ENCODE data around the gene UFM1.

Gene UFM1

DNA sequence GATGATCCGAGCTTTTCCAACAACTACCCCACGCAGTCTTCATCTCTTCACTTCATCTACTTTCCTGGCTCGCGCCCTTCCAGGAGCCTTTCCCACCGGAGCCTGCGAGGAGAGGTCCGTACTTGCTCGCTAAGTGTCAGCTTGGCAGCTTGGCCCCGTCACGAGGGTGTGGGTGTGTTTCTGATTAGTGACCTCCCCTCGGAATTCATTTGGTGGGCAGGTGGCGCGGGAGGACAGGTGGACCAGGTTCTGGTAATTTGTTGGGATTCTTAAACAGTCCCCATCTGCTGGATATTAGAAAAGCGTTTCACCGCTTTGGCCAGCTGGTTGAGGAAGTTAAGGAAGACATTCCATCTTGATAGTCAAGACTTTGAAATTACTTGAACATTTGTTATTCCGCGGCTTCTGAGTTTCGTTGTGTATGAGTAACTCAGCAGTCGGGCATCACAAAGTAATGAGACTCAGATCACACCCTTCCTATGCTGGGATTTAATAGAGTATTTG, 515 bp downstream of the UFM1 start:
- TF ChIP-seq GATA2 (IDR thresholded peaks at IDR 0.05; ENCODE audit: low read depth, low read length): no peak
- no peak for TF ChIP-seq GATA3 (IDR thresholded peaks at IDR 0.05; ENCODE audit: low read depth, low read length)

DNA sequence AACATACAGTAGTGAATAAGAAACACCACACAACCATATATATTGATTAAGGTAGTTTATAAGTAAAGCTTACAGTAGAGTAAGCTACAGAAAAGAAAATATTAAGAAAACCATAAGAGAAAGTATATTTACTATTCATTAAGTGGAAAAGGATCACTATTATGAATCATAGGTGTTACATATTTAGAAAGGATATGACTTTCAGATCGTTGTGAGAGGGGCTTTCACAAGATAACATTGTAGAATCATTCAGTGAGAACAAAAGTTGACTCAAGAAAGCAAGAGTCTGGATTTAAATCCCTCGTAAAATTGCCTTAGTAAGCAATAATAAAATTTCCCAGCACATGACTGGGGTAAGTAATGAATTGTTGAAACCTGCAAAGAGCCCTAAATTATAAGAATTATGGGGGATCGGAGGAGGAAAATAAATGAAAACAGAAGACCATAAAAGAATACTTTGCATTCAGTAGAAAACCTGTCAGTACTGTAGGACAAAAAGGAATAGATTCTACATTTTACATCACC, 6.0 kb downstream of the UFM1 start:
- no peak for TF ChIP-seq GATA2 (IDR thresholded peaks at IDR 0.05; ENCODE audit: low read depth, low read length)
- no peak for TF ChIP-seq GATA3 (IDR thresholded peaks at IDR 0.05; ENCODE audit: low read depth, low read length)

DNA sequence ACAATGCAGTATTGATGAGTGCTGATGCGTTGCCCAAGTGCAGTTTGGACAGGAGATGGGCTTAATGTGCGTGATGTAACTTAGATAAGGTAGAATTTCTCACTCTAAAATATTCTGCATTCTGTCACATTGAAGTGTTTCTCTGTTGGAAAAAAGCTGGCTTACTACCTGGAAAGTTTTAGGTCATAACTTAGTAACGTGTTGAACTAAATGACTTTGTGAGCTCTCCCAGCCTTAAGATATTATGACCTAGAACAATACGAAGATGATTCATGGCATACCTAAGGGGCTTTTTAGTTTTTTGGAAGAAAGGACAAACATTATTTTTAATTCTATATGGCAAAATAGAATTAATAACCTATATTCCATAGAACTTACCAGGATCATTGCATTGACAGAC, 9.0 kb downstream of the UFM1 start:
- no peak for TF ChIP-seq GATA2 (IDR thresholded peaks at IDR 0.05; ENCODE audit: low read depth, low read length)
- no peak for TF ChIP-seq GATA3 (IDR thresholded peaks at IDR 0.05; ENCODE audit: low read depth, low read length)

DNA sequence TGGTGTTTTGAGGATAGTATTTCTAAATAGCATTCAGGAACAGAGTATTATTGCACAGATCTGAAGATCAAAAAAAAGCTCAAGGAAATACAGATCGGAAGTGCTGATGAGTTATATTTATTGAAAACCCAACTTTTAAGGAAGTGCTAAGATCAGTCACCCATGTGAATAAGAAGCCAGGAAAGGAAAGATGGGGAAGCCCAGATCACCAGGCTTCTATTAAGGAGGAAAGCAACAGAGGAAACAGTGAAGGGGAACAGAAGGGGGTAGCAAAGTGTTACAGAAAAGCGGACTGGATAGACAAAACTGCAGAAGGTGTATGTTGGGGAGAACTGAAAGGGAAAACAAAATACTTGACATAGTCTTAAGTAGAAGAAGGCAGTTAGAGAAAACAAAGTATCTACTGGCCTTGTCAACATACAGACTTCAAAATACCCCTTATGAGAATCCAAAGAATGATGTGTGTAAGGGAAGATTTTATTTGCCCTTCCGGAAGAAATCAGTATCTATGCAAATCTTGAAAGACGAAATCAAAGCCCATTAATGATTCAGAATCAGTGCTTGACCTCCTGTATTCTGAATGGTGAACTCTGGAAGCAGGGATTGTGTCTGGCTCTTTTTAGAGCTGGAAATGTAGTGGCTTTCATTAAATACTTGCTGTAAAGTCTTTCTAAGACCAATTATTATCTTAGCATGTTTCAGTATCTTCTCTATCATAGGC, 12.1 kb downstream of the UFM1 start:
- no peak for TF ChIP-seq GATA2 (IDR thresholded peaks at IDR 0.05; ENCODE audit: low read depth, low read length)
- TF ChIP-seq GATA3 (IDR thresholded peaks at IDR 0.05; ENCODE audit: low read depth, low read length): no peak

DNA sequence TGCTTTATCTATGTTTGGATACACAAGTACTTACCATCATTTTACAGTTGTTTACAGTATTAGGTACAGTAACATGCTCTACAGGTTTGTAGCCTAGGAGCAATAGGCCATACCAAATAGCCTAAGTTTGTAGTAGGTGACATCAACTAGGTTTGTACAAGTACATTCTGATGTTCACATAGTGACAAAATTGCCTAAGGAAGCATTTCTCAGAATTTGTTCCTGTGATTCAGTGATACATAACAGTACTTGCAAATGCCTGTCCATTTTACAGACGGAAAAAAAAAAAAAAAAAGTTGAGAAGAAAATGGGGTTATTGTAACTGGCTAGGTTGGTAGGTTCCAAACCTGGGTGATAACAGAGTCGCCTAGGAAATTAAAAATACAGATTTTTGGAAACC, 13.6 kb downstream of the UFM1 start:
- no peak for TF ChIP-seq GATA3 (IDR thresholded peaks at IDR 0.05; ENCODE audit: low read depth, low read length)
- no peak for TF ChIP-seq GATA2 (IDR thresholded peaks at IDR 0.05; ENCODE audit: low read depth, low read length)

DNA sequence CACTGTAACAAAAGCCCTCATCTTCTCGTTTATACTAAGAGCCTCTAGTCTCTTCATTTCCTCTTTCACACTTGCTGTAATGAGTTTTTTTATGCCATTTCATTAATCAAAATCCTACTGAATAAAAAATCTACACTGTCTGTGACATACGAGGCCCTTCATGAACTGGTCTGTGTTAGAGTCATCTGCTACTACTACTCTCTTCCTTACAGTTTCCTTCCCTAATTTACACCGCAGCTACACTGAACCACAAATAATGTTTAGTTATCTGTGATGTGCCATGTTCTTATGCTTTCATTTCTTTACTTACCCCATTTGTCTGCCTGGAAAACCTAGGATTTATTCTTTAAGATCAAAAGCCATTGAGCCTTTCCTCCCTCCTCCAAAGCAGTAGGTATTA, 16.0 kb downstream of the UFM1 start:
- TF ChIP-seq GATA3 (IDR thresholded peaks at IDR 0.05; ENCODE audit: low read depth, low read length) (no peak), GATA2 (IDR thresholded peaks at IDR 0.05; ENCODE audit: low read depth, low read length) (no peak)

DNA sequence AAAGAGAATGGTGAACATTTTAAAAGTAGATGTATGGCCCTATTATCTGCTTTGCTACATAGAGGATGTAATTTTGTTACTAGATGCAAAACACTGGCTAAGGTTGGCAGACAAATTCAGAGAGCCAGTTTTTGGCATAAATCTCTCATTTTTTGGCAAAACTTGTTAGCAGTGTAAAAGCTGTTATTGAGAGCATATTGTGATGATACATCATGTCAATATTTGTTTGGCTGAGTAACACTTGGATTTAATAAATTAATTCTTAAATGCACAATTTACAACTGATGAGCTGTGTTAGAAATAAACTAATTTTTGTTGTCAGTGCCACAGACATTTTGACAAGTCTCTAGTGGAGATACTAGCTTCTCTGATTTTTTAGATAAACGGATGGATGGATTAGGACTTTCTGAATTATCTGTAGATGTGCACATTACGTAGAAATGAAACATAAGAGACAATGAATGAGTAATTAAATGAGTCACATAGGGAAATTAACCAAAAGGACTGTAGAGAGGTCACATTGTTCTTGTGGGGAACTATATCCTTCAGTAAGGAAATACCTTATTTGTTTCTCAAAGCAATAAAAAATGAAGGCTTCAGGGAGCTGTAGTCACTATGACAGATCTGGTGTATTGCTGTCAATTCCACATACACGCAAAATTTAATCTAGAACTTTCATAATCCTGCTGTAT, 17.4 kb downstream of the UFM1 start:
- TF ChIP-seq GATA2 (IDR thresholded peaks at IDR 0.05; ENCODE audit: low read depth, low read length) (no peak), GATA3 (IDR thresholded peaks at IDR 0.05; ENCODE audit: low read depth, low read length) (no peak)

DNA sequence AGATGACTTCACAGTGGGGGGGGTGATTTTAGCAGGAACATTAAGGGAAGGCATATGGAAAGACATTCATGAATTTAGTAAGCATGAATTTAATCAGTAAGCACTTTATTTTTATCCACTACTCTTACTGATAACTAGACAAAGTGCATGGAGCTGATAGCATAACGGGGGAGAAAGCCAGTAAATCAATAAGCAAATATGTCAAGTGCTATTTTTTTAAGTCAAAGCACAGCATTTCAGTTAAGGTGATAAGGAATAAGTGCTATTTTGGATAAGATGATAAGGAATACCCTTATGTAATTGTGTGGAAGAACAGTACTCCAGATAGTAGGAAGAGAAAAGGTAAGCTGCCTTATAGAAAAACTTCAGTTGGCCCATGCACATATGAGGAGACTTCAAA, 19.4 kb downstream of the UFM1 start:
- no peak for TF ChIP-seq GATA2 (IDR thresholded peaks at IDR 0.05; ENCODE audit: low read depth, low read length)
- TF ChIP-seq GATA3 (IDR thresholded peaks at IDR 0.05; ENCODE audit: low read depth, low read length): no peak

DNA sequence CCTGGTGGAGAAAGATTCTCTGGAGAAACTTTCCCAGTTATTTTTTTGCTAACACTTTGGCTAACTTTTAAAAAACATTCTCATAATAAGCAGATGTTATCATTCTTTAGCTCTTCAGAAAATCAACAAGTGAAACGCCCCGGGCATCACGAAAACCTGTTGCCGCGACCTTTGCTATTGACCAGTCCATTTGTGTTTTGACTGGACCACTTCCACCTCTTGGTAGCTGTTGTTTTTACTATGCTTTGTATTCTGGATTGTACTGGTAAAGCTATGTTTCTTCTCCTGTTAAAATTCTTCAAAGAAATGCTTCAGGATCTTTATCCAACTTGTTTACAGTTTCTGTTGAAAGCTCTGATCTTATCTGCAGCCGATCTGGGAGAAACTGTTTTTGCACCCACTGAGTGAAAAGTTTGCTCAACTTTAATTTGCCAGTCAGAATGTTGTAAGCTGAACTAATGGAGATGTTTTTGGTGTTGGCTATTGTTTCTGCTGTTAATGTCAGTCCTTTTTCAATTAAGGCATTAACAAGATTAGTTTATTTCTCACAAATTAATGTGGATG, 23.3 kb downstream of the UFM1 start:
- TF ChIP-seq GATA3 (IDR thresholded peaks at IDR 0.05; ENCODE audit: low read depth, low read length) (no peak), GATA2 (IDR thresholded peaks at IDR 0.05; ENCODE audit: low read depth, low read length) (no peak)

DNA sequence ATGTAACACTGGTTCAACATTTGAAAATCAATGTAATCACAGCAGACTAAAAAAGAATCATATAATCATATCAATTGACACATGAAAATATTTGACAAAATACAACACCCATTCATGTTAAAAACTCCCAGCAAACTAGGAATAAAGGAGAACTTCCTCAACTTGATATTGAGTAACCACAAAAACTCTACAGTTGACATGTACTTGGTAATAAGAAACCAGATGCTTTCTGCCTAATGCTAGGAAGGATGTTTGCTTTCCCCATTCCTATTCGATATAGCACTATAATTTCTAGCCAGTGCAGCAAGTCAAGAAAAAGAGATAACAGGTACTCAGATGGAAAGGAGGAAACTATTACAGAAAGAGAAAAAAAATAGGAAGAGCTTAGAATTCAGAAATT, 26.9 kb downstream of the UFM1 start:
- no peak for TF ChIP-seq GATA3 (IDR thresholded peaks at IDR 0.05; ENCODE audit: low read depth, low read length)
- TF ChIP-seq GATA2 (IDR thresholded peaks at IDR 0.05; ENCODE audit: low read depth, low read length): no peak

DNA sequence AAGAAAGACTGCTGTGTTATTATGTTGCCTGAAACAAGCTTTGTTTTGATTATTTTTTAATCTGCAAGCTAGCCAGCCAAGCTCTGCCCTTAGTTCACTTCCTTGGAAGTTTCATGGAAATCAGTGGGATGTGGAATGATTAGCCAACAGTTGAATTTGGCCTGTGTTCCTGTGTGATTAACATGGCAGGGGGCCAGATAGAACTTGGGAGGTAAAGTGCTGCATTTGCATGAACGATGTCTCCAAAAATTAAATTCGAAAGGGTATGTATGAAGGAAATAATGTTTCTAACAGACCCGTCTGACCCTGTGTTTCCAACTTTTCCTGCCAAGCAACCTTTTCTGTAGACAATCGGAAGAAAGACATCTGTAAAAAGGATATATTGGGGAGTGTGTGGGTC, 32.2 kb downstream of the UFM1 start:
- TF ChIP-seq GATA2 (IDR thresholded peaks at IDR 0.05; ENCODE audit: low read depth, low read length): no peak
- no peak for TF ChIP-seq GATA3 (IDR thresholded peaks at IDR 0.05; ENCODE audit: low read depth, low read length)

DNA sequence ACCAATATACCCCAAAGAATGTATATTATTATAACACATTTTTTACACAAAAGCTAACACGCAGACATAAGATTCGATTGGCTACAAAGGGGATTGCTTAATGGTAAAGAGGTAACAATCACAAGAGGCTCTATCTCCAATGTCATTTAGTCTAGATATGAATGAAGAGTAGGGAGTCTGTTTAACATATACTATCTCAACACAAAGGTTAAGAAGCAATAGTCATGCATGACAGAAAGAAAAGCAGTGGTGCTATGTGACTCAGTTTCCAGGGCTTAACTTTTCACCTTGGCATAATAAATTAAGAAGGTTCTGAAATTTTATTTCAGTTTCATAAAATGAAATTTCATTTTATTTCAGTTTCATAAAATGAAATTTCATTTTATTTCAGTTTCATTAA, 33.3 kb downstream of the UFM1 start:
- no peak for TF ChIP-seq GATA2 (IDR thresholded peaks at IDR 0.05; ENCODE audit: low read depth, low read length)
- no peak for TF ChIP-seq GATA3 (IDR thresholded peaks at IDR 0.05; ENCODE audit: low read depth, low read length)

DNA sequence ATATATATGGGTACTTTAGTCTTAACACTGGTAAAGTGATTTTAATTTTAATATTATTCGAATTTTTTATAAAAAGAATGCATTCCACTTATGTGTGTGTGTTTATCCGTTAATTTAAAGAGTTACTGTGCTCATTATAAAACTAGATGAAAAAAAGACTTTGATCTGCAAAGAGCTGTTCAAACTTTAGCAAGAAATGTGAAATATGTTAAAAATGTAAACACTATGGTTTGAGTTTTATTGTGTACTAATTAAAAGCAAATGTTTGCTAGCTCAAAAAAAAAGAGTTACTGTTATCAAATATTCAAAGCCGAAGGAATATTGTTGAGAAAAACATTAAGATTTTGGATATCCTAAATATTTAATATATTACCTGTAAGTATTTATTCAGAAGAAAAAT, 34.5 kb downstream of the UFM1 start:
- no peak for TF ChIP-seq GATA2 (IDR thresholded peaks at IDR 0.05; ENCODE audit: low read depth, low read length)
- no peak for TF ChIP-seq GATA3 (IDR thresholded peaks at IDR 0.05; ENCODE audit: low read depth, low read length)

DNA sequence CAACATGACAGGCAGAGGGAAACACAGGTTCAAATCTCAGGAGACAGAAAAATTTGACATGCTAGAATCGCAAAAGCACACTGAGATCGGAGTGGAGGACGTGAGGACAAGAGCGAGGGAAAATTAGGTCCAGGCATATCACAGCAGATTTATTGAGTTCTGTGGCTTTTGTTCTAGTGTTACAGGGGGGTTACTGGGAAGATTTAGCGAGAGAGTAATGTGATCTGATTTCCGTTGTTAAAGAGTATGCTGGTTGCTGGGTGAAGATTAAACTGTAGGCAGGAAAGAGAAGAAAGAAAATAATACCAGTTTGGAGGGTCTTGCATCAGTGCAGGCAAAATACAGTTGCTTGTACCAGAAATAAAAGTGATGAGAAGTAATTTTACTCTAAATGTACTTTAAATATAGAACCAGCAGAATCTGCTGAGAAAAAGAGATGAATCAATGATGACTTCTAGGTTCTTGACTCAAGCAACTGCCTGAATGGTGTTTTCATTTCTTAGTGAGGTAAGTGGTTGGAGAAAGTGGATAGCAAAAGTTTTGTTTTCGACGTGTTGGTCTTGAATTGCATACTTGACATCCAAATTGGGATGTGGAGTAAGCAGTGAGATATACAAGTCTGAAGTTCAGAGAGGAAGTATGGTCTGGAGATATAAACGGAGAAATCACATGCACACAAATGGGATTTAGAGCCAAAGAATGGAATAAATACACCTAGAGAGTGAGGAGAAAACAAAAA, 35.7 kb downstream of the UFM1 start:
- TF ChIP-seq GATA3 (IDR thresholded peaks at IDR 0.05; ENCODE audit: low read depth, low read length) (no peak), GATA2 (IDR thresholded peaks at IDR 0.05; ENCODE audit: low read depth, low read length) (no peak)

Data from SH-SY5Y (cell line).